Liver (tissue), 9 donors: ENCODE data around the gene GREB1L. TPM values are rescaled to one million over a fixed set of nuclear protein-coding genes. Genes with fewer than 3 reads are reported as not detected.

Experiments used
- DNase-seq: peaks from one replicate; pipeline ENCODE4 v3.0.0-alpha.2; 2017; ENCODE audit warnings: low spot score
- H3K27ac ChIP-seq, 2 donors: one replicate each; pipeline ENCODE4 v1.7.0; 2013; ENCODE audit warnings: inconsistent platforms in 2 of 2, low read length in 2 of 2, control low read depth in 1 of 2, low read depth in 1 of 2, mild to moderate bottlenecking in 1 of 2
- H3K27me3 ChIP-seq, 4 donors: one replicate each; pipeline versions ENCODE4 v1.6.1 to v1.7.0; 2013; ENCODE audit warnings: low read length in 3 of 4, inconsistent platforms in 1 of 4, mild to moderate bottlenecking in 1 of 4, moderate library complexity in 1 of 4; ENCODE audit not compliant: control insufficient read depth in 4 of 4, insufficient read depth in 4 of 4
- H3K36me3 ChIP-seq, 4 donors: one replicate each; pipeline versions ENCODE4 v1.6.1 to v1.7.0; 2013; ENCODE audit warnings: low read length in 3 of 4, mild to moderate bottlenecking in 3 of 4, low read depth in 1 of 4, moderate library complexity in 1 of 4; ENCODE audit not compliant: control insufficient read depth in 4 of 4, insufficient read depth in 3 of 4
- H3K4me1 ChIP-seq, 4 donors: one replicate each; pipeline versions ENCODE4 v1.6.1 to v1.7.0; 2013; ENCODE audit warnings: low read length in 3 of 4, mild to moderate bottlenecking in 3 of 4, moderate library complexity in 1 of 4; ENCODE audit not compliant: control insufficient read depth in 4 of 4, insufficient read depth in 4 of 4
- H3K4me3 ChIP-seq, 3 donors: one replicate each; pipeline versions ENCODE4 v1.6.1 to v1.7.0; 2013; ENCODE audit warnings: low read length in 3 of 3, control low read depth in 1 of 3, low read depth in 1 of 3, mild to moderate bottlenecking in 1 of 3
- H3K9ac ChIP-seq, 2 donors: one replicate each; pipeline ENCODE4 v1.7.0; 2013; ENCODE audit warnings: low read length in 2 of 2, mild to moderate bottlenecking in 2 of 2, moderate library complexity in 2 of 2, control low read depth in 1 of 2, low read depth in 1 of 2
- H3K9me3 ChIP-seq, 4 donors: one replicate each; pipeline versions ENCODE4 v1.6.1 to v1.7.0; 2013; ENCODE audit warnings: low read length in 3 of 4; ENCODE audit not compliant: control insufficient read depth in 4 of 4
- GABPA ChIP-seq, 2 donors: IDR thresholded peaks in 1 of 2; conservative IDR thresholded peaks in 1 of 2; 2 replicates each; pipeline ENCODE4 v1.6.1; 2016; ENCODE audit warnings: antibody characterized with exemption in 2 of 2, mild to moderate bottlenecking in 1 of 2, moderate library complexity in 1 of 2
- HNF4A ChIP-seq, 2 donors: conservative IDR thresholded peaks; 2 replicates each; pipeline ENCODE4 v1.6.1; 2016; ENCODE audit warnings: antibody characterized with exemption in 2 of 2, mild to moderate bottlenecking in 2 of 2
- HNF4G ChIP-seq: IDR thresholded peaks from 2 replicates; pipeline ENCODE4 v1.6.1; 2016; ENCODE audit warnings: antibody characterized with exemption
- MAX ChIP-seq: IDR thresholded peaks from 2 replicates; pipeline ENCODE4 v1.6.1; 2016; ENCODE audit warnings: antibody characterized with exemption
- NR2F2 ChIP-seq: IDR thresholded peaks from 2 replicates; pipeline ENCODE4 v1.6.1; 2016; ENCODE audit warnings: antibody characterized with exemption
- RAD21 ChIP-seq, 2 donors: IDR thresholded peaks; 2 replicates each; pipeline ENCODE4 v1.6.1; 2016; ENCODE audit warnings: antibody characterized with exemption in 2 of 2, mild to moderate bottlenecking in 2 of 2
- RXRA ChIP-seq, 2 donors: IDR thresholded peaks; 2 replicates each; pipeline ENCODE4 v1.6.1; 2017 to 2018; ENCODE audit warnings: antibody characterized with exemption in 2 of 2, mild to moderate bottlenecking in 1 of 2
- SP1 ChIP-seq: IDR thresholded peaks from 2 replicates; pipeline ENCODE4 v1.6.1; 2018; ENCODE audit warnings: antibody characterized with exemption, mild to moderate bottlenecking
- WGBS: extraction: QIAGEN DNeasy Blood & Tissue Kit; methylation state at CpG from one replicate; pipeline ENCODE4 v1.1.7; 2013; 5-methylcytosine and 5-hydroxymethylcytosine counted together
- polyA plus RNA-seq, 2 donors: library from polyadenylated mRNA; stranded (reverse) in 1 of 2; unstranded in 1 of 2; fragments of 200-250 nt in 1 of 2; fragments of >200 nt in 1 of 2; fragmentation: Nextera tagmentation in 1 of 2; extraction: Ambion mirVana in 1 of 2; gene quantifications; one replicate each; pipeline versions ENCODE4 v1.2.1 to v1.2.3, GENCODE V29; 2013 to 2015
- total RNA-seq, 2 donors: library from RNA; depleted of rRNA; stranded (reverse); fragments of >200 nt; gene quantifications; one replicate each; pipeline ENCODE4 v1.2.3, GENCODE V29; 2014
- TF ChIP-seq, protein P1 (sequence below): fragments of 150-350 bp; IDR thresholded peaks from 2 replicates; pipeline ENCODE4 v1.5.1; 2017; ENCODE audit warnings: improper control_type of control experiment, low read depth, low read length; ENCODE audit not compliant: missing input control
- TF ChIP-seq, protein P2 (sequence below): IDR thresholded peaks from 2 replicates; pipeline ENCODE4 v1.6.1; 2016; ENCODE audit warnings: antibody characterized with exemption
- TF ChIP-seq, protein P3 (sequence below): IDR thresholded peaks from 2 replicates; pipeline ENCODE4 v1.6.1; 2016; ENCODE audit warnings: antibody characterized with exemption
- donor health status: healthy.
- donor health status: healthy.
- donor health status: healthy.
- donor health status: healthy.
- donor health status: healthy.

The GREB1L gene
- total and polyA plus RNA-seq, 4 donors, result 1.2 to 13.1 (median 3.0) TPM

GRCh38 chr18:21439431-21439846 lies 197.4 kb downstream of the GREB1L start:
- Histone ChIP-seq H3K4me3 (no peak overlapping the region), H3K27me3 (no peaks in the 10 kb centered on the region), H3K36me3 (no peaks in the 10 kb centered on the region), H3K4me1 (peaks cover 1 to 10% (median 7%) of the 10 kb centered on the region in 4 donors), H3K27ac (peak overlapping the region in 1 of 2 donors; percentile 15), H3K9ac (no peak overlapping the region), H3K9me3 (no peaks in the 10 kb centered on the region)
- 38% methylated on average over 4 of the region's 4 CpGs for WGBS
- DNase-seq, result no peak
- TF ChIP-seq, protein P1, sequence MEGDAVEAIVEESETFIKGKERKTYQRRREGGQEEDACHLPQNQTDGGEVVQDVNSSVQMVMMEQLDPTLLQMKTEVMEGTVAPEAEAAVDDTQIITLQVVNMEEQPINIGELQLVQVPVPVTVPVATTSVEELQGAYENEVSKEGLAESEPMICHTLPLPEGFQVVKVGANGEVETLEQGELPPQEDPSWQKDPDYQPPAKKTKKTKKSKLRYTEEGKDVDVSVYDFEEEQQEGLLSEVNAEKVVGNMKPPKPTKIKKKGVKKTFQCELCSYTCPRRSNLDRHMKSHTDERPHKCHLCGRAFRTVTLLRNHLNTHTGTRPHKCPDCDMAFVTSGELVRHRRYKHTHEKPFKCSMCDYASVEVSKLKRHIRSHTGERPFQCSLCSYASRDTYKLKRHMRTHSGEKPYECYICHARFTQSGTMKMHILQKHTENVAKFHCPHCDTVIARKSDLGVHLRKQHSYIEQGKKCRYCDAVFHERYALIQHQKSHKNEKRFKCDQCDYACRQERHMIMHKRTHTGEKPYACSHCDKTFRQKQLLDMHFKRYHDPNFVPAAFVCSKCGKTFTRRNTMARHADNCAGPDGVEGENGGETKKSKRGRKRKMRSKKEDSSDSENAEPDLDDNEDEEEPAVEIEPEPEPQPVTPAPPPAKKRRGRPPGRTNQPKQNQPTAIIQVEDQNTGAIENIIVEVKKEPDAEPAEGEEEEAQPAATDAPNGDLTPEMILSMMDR, result no peak
- TF ChIP-seq RAD21 (IDR thresholded peaks at IDR 0.05), result peak in 1 of 2 donors; percentile 15
- TF ChIP-seq SP1, result peak; percentile 47
- peak; percentile 54 to 70 for TF ChIP-seq RXRA (IDR thresholded peaks at IDR 0.05)
- peak; percentile 72 to 78 for TF ChIP-seq HNF4A (conservative IDR thresholded peaks at IDR 0.05)
- TF ChIP-seq HNF4G, result peak; percentile 27
- TF ChIP-seq NR2F2, result no peak
- TF ChIP-seq MAX, result no peak
- TF ChIP-seq, protein P2, sequence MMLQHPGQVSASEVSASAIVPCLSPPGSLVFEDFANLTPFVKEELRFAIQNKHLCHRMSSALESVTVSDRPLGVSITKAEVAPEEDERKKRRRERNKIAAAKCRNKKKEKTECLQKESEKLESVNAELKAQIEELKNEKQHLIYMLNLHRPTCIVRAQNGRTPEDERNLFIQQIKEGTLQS, result peak; percentile 14

DNA sequence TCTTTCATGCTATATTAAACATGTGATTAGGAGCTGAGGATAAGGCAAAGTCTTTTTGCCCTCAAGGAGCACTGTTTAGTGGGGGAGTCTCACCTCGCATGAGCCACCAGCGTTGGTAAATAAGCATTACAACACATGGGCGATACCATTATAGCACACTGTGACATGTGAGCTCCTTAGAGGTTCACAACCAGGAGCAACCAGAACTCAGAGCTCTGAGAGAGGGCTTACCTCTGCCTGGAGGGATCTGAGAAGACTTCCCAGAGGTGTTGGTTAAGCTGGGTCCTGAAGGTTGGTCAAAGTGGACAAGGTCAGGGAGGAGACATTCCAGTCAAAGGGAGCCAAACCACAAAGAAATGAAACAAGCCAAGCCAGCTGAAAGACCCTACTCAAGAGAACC lies 199.6 kb downstream of the GREB1L start:
- H3K27ac ChIP-seq, result no peak overlapping the region
- TF ChIP-seq RXRA (IDR thresholded peaks at IDR 0.05) (no peak), SP1 (no peak)
- TF ChIP-seq, protein P2, result no peak
- TF ChIP-seq, protein P3, sequence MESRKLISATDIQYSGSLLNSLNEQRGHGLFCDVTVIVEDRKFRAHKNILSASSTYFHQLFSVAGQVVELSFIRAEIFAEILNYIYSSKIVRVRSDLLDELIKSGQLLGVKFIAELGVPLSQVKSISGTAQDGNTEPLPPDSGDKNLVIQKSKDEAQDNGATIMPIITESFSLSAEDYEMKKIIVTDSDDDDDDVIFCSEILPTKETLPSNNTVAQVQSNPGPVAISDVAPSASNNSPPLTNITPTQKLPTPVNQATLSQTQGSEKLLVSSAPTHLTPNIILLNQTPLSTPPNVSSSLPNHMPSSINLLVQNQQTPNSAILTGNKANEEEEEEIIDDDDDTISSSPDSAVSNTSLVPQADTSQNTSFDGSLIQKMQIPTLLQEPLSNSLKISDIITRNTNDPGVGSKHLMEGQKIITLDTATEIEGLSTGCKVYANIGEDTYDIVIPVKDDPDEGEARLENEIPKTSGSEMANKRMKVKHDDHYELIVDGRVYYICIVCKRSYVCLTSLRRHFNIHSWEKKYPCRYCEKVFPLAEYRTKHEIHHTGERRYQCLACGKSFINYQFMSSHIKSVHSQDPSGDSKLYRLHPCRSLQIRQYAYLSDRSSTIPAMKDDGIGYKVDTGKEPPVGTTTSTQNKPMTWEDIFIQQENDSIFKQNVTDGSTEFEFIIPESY, result no peak
- no peak for DNase-seq
- peaks cover 1 to 10% (median 7%) of the 10 kb centered on the region in 4 donors for H3K4me1 ChIP-seq
- no peak overlapping the region for H3K4me3 ChIP-seq
- H3K27me3 ChIP-seq, result no peaks in the 10 kb centered on the region
- H3K9me3 ChIP-seq, result no peaks in the 10 kb centered on the region
- no peaks in the 10 kb centered on the region for H3K36me3 ChIP-seq
- 95% methylated on average over 3 of the region's 3 CpGs for WGBS
- H3K9ac ChIP-seq, result no peak overlapping the region

DNA sequence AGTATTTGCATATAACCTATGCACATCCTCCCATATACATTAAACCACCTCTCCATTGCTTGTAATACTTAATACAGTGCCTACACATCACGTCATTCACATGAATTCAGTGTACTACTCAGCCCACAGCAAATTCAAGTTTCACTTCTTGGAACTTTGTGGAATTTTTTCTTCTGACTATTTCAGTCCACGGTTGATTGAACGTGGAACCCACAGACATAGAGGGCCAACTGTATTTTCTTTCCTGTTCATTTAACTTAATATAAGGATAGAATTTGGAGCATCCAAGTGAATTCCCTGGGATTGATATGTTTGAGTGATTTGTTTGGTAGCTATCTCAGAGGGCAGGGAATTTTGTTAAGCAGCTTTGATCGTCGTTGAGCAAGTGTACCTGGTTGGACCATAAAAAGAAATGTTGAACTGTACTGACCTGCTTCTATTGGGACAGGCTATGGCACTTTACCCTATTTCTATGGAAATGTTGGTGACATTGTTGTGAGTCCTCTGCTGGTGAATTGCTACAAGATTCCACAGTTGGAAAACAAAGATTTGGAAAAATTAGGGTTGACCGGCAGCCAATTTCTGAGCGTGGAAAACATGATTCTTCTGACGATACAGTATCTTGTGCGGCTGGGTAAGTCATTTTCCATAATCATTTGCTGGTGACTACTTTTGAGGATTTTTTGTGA lies 201.9 kb downstream of the GREB1L start:
- Histone ChIP-seq H3K9ac (no peak overlapping the region), H3K4me3 (no peak overlapping the region), H3K27me3 (no peaks in the 10 kb centered on the region), H3K4me1 (peaks cover 1 to 10% (median 7%) of the 10 kb centered on the region in 4 donors), H3K9me3 (no peaks in the 10 kb centered on the region), H3K27ac (peak overlapping the region in 1 of 2 donors; percentile 9), H3K36me3 (no peaks in the 10 kb centered on the region)
- no peak for DNase-seq
- TF ChIP-seq RXRA (IDR thresholded peaks at IDR 0.05) (peak; percentile 61 to 70), SP1 (peak; percentile 36), GABPA (IDR thresholded peaks at IDR 0.05 in 1 of 2, conservative IDR thresholded peaks at IDR 0.05 in 1 of 2) (no peak), HNF4A (conservative IDR thresholded peaks at IDR 0.05) (peak in 1 of 2 donors; percentile 29)
- 63% methylated on average over 9 of the region's 9 CpGs for WGBS
